HG03025 (cell line): ENCODE data around the gene SCLY.
"Not testable (repeated sequence)": the region's sequence is repeated elsewhere in the genome, so short reads cannot be mapped to it uniquely, and the experiment has no call there.

Experiments used
- ATAC-seq: cut with Tn5 transposase; IDR thresholded peaks from one replicate; pipeline ENCODE4 v1.9.1; 2021; ENCODE audit warnings: mild to moderate bottlenecking, moderate library complexity; ENCODE audit not compliant: unreplicated experiment, low FRiP score

The SCLY gene

DNA sequence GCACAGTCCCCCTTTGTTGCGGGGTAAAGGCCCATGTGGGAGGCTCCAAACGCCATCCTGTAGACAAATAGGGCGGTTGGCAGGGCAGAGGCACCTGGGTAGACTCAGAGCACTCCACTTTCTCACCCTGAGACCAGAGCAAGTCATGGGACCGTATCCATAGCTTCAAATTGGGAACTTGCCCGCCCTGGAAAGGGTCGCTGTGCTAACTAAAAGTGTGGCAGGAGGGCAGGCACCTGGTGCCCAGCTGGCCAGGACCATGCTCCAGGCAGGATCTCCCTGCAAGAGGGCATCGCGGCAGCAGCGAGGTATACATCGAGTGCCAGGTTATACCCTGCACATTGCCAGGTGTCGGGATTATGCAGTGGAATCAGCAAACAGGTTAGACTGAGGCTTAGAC lies 20.8 kb upstream of the SCLY start:
- no peak for ATAC-seq

DNA sequence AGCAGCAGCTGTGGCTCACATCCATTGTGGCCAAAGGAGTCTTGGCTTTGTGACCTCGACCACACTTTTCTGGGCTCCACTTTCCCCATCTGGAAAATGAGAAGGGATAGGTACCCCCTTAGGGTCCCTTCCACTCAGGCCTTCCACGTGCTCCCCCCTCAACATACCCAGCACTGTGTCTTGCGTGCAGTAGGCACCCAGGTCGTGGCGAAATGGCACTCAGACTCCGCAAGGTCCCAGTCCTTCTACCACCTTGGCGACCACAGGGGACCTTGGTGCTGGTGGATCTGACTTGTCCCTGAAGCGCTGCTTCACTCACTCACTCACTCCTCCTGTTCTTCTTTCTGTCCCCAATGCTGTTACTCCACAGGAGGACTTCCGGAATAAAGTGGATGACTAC lies 19.9 kb upstream of the SCLY start:
- no peak for ATAC-seq

DNA sequence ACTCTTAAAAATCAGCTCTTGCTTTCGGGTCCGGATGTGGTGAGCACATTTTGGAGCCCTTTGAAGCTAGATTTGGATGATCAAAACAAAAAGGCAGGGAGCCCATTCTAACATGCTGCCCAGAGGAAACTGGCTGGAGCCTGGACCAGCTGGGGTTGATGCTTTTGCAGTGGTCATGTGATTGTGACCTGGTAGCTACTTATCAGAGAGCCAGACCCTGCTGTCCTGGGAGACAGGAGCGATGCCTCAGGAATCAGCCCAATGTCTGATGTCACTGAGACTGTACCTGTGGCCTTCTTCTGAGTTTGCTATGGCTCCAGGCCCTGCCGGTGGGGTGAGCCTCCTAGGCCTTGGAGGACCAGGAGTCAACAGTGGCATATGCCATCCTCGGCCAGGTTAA lies 18.7 kb upstream of the SCLY start:
- no peak for ATAC-seq

DNA sequence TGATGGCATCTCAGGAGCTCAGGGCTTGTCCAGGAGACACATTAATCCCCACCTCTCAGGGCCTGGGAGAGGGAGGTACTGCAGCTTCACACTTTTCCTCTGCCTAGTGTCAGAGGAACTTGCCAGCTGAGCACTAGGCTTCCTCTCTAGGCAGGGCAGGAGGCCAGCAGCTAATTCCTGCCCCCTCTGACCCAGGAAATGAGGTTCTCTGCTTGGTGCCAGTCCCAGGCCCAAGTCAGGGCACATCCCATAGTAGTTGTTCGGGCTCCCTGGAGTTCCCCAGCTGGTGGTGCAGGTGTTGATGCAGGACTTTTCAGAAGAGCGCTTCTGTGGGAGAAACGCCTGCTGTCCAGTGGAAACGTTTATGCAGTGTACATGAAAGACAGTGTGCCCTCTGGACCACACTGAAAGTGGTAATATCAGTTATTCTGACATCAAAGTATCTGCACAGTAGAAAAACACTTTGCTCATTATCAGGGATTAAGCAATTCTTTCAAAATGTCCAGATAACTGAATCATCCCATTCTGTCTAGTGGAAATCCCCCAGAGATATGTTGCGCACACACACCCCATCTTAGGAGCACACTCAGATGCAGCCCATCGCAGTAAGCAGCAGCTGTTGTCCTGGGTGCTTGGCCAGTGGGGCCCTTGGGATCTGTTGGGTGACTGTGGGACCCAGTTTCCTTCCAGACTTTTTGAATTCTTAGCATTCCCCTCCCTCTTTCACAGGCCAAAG lies 17.8 kb upstream of the SCLY start:
- no peak for ATAC-seq

DNA sequence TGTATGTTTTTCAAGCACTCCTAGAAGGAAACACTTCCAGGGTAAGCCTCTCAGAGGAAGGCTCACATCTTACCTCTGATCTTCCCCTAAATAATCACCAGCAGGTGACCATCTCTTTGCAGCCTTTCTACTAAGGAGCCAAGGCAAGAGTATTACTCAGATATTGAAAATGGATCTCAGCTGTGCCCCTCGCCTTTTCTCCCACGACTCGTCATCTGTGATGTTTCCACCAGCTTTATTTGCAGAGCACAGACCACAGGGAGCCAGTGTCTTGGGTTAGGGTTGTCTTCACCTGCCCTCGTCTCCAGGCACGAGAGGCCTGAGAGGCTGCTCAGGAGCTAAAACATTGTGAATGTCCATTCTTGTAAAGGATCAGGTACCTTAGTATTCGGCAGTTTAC lies 16.9 kb upstream of the SCLY start:
- ATAC-seq, result no peak

DNA sequence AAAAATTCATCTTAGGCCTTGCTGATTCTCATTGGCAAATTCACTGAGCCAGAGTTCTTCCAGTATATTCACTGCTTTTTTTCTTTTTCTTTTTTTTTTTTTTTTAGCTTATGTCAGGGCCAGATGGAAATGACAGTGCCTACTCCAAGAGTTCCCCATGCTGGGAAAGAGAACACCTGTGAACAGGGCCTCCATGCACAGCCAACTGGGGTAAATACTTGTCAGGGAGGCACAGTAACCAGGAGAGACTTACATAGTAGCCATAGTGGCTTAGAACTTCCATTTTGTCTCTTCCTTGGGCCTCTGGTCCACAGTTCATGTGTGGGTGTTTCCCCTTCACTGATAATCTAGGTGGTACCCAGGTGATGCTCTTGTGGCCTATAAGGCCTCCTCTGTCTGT lies 15.2 kb upstream of the SCLY start:
- ATAC-seq, result no peak

DNA sequence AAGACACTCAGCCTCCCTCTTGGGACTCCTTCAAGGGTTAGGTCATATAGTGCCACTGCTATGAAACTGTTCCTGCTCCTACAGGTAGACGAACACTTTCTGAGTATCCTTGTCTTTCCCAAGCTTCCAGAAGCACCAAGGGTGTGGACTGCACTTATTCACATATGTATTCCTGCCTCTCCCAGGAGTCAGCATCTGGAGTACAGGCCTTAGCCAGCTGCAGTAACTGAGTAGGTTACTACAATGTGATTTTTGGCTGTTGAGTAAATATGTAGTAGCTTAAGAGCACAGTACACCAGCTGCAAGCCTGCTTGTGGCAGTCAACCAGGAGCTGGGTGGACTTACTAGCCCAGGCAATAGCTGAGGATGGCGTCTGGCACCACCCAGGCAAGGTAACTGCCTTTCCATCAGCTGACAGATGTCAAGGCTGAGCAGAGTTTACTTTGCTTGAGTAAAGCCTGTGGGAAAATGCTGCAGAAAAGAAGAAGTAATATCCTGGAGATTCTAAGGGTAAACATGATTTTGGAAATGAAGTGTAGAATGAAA lies 14.0 kb upstream of the SCLY start:
- no peak for ATAC-seq

DNA sequence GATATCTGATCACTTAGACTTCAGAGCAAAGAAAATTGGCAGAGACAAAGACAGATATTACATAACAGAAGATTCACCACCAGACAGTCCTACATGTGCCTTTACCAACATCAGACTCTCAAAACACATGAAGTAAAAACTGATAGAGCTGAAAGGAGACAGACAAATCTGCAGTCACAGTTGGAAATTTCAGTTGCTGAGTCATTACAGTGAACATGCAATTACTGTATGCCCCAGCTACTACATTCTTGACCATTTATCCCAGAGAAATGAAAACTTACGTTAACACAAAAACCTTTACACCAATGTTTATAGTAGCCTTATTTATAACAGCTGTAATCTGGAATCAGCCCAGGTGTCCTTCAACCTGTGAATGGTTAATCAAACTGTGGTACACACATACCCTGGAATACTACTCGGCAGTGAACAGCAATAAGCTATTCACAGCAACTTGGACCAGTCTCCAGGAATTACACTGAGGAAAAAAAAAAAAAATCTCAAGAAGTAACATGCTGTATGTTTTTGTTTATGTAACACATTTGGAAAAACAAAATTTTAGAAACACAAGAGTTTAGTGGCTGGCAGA lies 7.5 kb upstream of the SCLY start:
- no peak for ATAC-seq

DNA sequence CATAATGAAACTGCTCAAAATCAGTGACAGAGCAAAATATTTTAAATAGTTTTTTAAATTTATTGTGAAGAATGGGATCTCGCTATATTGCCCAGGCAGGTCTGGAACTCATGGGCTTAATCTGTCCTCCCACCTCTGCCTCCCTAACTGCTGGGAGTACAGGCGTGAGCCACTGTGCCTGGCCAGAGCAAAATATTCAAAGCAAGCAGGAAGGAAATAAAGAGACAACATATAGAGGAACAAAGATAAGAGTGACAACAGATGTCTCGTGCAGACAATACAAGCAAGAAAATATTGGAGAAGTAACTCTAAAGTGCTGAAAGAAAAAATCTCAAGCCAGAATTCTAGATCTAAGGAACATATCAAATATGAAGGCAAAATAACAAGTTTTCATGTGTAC lies 5.0 kb upstream of the SCLY start:
- no peak for ATAC-seq

DNA sequence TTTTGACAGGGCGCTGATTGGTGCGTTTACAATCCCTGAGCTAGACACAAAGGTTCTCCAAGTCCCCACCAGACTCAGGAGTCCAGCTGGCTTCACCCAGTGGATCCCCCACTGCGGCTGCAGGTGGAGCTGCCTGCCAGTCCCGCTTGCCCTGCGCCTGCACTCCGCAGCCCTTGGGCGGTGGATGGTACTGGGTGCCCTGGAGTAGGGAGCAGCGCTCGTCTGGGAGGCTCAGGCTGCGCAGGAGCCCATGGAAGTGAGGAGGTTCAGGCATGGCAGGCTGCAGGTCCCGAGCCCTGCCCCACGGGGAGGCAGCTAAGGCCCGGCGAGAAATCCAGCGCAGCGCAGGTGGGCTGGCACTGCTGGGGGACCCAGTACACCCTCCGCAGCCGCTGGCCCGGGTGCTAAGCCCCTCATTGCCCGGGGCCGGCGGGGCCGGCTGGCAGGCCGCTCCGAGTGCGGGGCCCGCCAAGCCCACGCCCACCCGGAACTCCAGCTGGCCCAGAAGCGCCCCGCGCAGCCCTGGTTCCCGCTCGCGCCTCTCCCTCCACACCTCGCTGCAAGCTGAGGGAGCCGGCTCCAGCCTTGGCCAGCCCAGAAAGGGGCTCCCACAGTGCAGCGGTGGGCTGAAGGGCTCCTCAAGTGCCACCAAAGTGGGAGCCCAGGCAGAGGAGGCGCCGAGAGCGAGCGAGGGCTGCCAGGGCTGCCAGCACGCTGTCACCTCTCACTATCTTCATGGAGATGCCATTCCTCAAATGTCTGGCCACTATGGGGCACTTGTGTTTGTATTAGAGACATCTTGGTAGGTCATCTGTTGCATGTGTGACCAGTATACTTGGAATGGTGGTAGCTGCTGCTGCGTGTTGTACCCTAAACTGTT lies 2.9 kb upstream of the SCLY start:
- not testable (repeated sequence) for ATAC-seq

DNA sequence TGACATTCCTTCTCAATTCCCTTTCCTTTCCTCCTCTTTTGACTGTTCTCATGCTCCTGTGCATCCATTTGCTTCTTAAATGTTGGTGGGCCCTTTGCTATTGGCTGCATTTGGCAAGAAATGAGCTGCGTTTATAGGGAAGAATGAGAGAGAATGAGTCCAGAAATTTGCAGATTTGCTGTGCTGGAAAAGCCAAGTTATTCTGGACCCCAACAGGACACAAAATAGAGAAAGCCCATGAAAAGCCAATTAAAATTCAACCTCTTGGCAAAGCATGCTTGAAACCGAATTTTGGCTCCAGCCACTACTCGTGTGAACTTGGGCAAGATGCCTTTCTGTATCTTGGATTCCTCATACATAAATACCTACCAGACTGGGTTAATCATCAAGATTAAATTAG lies 1.3 kb upstream of the SCLY start:
- ATAC-seq, result no peak

DNA sequence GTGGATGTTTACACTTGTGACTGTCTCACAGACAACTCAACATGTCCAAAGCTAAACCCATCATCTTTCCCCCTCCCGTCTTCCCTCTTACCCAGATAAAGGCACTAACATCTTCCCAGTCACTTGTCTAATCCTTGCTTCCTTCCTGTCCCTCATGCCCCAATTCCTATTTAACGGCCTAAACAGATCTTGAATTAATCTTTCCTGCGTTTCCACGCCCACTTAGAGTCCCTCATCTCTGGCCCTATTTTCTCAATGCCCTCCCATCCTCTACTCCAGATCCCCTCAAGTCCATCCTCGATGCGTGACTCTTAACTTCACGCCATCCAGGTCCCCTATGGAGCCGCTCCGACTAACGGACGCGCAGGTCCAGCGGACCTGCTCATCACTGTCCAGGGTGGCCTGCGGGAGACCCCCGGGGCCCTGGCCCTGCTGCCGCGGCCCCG lies 682 bp upstream of the SCLY start:
- no peak for ATAC-seq

DNA sequence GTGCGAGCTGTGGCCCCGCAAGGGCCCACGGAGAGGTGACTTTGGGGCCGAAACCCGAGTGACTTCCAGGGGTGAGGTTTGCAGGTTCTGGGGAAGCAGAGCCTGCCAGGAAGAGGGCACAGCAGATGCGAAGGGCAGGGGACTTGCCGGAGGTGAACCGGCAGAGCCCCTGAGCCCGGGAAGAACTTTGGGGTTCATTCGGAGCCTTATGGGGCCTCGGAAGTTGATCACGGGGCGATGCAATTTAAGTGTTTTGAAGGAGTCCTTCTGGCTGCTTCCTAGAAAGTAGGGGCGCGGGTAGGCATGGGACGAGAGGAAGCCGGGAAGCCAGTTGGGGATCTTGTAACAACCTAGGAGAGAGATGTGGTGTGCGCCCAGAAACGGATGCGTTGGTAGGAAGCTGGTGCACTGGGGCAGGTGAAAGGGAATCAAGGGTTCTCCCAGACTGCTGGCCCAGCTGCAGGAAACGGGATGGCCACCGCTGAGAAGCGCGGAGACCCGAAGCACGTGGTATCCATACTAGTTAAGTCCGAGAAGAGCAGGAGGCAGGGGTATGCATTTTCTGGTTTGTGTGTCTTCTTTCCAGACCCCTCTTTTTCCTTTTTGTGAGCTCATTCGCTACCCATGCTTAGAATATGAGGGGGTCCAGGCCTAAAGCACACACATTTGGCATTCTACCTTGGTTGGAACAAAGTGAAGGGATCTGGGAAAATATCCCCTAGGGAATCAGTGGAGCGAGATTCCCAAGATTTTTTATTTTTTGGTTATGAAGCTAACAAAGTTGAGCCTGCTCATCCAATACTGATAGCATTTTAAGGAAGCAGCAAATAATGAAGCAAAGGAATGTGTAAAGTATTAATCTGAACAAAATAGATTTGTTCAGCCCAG lies 758 bp downstream of the SCLY start:
- ATAC-seq, result no peak

DNA sequence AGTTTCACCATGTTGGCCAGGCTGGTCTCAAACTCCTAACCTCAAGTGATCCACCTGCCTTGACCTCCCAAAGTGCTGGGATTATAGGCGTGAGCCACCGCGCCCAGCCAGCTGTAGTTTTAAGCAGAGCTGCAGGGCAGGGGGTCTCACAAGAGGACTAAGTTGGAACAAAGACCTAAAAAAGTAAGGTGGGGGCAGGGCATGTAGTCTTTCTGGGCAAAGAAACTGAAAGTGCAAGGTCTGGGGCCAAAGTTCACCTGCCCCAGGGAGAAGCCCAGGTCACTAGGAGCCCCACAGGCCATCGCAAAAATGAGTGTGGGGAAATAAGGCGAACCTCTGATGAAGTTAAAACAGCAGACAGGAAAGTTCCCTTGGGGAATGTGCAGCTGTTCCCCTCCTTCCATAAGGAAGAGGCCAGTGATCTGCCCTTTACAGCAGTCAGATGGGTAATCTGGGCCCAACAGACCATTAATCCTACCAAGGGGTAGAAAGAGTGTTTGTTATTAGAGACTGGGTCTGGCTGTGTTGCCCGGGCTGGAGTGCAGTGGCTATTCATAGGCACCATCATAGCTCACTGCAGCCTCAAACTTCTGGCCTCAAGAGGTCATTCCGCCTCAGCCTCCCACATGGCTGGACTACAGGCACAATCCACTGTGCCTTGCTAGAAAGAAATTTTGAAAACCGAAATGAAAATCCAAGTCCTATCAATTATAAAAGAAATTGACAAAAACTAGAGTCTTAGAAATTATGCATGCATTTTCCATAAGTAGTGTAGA lies 2.8 kb downstream of the SCLY start:
- ATAC-seq, result no peak

DNA sequence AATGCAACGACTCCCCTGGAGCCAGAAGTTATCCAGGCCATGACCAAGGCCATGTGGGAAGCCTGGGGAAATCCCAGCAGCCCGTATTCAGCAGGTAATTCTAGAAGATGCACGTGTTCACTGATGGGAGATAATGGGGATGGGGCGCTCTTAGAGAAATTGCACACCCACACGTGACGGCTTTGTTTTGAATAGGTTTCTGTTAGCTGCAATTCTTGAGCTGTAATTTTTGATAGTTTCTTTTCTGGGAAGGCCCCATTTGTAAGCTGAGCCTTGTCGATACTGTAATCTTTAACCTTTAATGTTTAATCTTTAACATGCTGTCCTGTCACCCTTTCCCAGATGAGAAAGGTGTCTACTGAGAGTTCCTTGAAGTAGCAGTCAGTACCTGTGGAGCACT lies 3.6 kb downstream of the SCLY start:
- no peak for ATAC-seq

DNA sequence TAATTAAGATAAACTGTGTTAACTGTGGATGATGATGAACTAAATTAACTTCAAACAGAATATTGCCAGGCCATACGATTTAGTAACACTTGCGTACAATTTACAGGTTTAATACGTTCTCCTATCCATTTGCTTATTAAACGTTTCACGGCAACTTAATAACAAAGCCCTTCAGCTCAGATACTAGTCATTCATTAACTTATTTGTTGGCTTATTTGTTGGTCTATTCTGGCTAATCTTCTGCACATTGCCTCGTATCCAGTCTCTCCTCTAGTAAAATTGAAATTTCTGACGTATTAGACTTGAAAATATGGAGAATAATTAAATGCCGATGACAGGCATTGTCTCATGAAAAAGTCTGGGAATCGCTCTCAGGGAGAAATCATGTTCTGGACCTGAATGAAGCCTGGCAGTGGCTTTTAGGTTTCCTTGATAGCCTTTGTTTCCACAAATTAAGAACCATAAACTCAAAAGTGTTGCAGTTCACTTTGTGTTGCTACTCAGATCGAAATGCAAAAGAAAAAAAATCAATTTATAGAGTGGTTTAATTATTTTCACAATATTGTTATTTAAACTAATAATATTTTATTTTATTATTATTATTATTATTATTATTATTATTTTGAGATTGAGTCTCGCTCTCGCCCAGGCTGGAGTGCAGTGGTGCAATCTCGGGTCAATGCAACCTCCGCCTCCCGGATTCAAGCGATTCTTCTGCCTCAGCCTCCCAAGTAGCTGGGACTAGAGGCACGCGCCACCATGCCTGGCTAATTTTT lies 4.5 kb downstream of the SCLY start:
- no peak for ATAC-seq

DNA sequence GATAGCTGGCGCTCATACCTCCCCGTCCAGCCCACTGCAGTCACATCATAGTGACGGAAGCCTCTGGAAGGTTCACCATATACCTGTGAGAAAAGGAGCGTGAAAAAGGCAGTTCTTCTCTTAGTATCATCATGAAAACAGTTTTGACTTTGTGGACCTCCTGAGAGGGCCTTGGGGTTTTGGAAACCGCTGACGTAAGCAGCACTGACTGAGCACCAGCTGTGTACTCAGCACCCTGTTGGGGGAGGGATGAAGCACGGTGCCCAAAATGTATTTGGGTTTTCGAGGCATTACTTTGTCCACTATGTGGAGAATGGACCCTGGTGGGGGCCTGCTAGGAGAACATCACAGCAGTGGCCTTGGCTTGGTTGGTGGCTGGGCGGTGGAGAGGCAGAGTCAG lies 5.4 kb downstream of the SCLY start:
- no peak for ATAC-seq

DNA sequence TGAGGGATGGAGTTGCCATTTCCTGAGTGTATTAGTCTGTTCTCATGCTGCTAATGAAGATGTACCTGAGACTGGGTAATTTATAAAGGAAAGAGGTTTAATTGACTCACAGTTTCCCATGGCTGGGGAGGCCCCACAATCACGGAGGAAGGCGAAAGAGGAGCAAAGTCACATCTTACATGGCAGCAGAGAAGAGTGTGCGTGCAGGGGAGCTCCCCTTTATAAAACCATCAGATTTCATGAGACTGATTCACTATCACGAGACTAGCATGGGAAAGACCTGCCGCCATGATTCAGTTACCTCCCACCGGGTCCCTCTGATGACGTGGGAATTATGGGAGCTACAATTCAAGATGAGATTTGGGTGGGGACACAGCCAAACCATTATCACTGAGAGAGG lies 5.9 kb downstream of the SCLY start:
- not testable (repeated sequence) for ATAC-seq

DNA sequence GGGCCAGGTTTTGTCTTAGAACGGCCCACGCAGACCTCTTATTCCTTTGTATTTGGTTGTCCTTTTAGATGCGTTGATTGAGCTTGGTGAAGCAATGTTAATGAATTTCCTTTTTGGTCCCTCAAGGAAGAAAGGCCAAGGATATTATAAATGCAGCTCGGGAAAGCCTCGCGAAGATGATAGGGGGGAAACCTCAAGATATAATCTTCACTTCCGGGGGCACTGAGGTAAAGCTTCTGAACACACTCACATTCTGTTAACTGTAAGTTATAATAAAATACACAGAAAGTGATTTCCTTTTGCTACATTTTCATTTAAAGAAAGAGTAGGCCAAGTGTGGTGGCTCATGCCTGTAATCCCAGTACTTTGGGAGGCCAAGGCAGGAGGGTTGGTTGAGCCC lies 7.1 kb downstream of the SCLY start:
- ATAC-seq, result no peak
